ENCODE results near the gene NECAB3. TPM values are rescaled to one million over a fixed set of nuclear protein-coding genes. Genes with fewer than 3 reads are reported as not detected.
"Not testable (repeated sequence)": the region's sequence is repeated elsewhere in the genome, so short reads cannot be mapped to it uniquely, and the experiment has no call there.

Gene NECAB3
- total and polyA plus RNA-seq, 2 of the 4 experiments (the other 2 are of a cell fraction) = 8.6 to 28.4 TPM

- 88% methylated on average over 7 of the region's 11 CpGs; no CpG with 5 or more reads in 1 of the 2 experiments for WGBS, 2 experiments (ENCODE audit: extremely low coverage in 2 of 2, insufficient read length in 1 of 2)
- ChIA-PET CTCF (interaction anchor here (0.6 kb wide), 1 partner anchor 194 kb away, joined by 4 read pairs; no protein-coding TSS in a partner anchor), POLR2A (ENCODE audit: unreplicated experiment) (no interaction called here)
- TF ChIP-seq USF2 (IDR thresholded peaks at IDR 0.05; ENCODE audit: low read depth, low read length) (0 out of 2 replicates have a peak, but pooled peaks have one; percentile 3), RFX5 (IDR thresholded peaks at IDR 0.05; ENCODE audit: low read depth, low read length) (no peak)
- H3K4ac ChIP-seq (ENCODE audit: low read depth, low read length) = no peak overlapping the region
- no TSS peak for BruUV-seq (replicated peaks)
- H2AK9ac ChIP-seq (replicated peaks; ENCODE audit: low read depth, low read length, poor library complexity) = no peak overlapping the region
- no peak overlapping the region for H4K8ac ChIP-seq (ENCODE audit: low read depth in 2 of 2, low read length in 2 of 2)
- DNase-seq (peak; percentile 31), ATAC-seq (ENCODE audit: low read depth) (peak; percentile 8; the same call in 1 of the 2 replicates)
- no peaks in the 10 kb centered on the region for H3K79me1 ChIP-seq (ENCODE audit: low read depth in 1 of 2, low read length in 2 of 2)
- H2BK15ac ChIP-seq (ENCODE audit: low read depth, low read length) = no peak overlapping the region
- H3K27ac ChIP-seq (ENCODE audit: insufficient read depth, low read length) = no peak overlapping the region
- no peak overlapping the region for H4K5ac ChIP-seq (ENCODE audit: low read depth, low read length)
- no peak overlapping the region for H2AK5ac ChIP-seq (ENCODE audit: low read depth, low read length)
- H3K56ac ChIP-seq (ENCODE audit: extremely low read depth, insufficient read depth, low read length) = no peak overlapping the region
- H4K91ac ChIP-seq (ENCODE audit: insufficient read depth, low read depth, low read length) = no peak overlapping the region
- no peak overlapping the region for H2BK20ac ChIP-seq (ENCODE audit: low read depth, low read length)
- peaks cover 9% of the 10 kb centered on the region; the same call in 1 of the 2 replicates for H4K20me1 ChIP-seq (ENCODE audit: insufficient read depth, low read length)
- H3K9ac ChIP-seq (ENCODE audit: low read depth, low read length) = no peak overlapping the region
- no peak overlapping the region for H2BK5ac ChIP-seq (ENCODE audit: low read depth, low read length, poor library complexity, severe bottlenecking)
- intact Hi-C loops (cut with micrococcal nuclease) (no loop called here), in situ Hi-C loops (cut with MboI; ENCODE audit: low sequenced_read_pairs) (no loop called here), dilution Hi-C loops (cut with HindIII; ENCODE audit: low sequenced_read_pairs, unreplicated experiment) (no loop called here)
- H3K36me3 ChIP-seq (ENCODE audit: control insufficient read depth, insufficient read depth, low read length) = peaks cover 26% of the 10 kb centered on the region
- H2BK120ac ChIP-seq (ENCODE audit: low read depth, low read length) = no peak overlapping the region
- no peaks in the 10 kb centered on the region for H3K27me3 ChIP-seq (ENCODE audit: control insufficient read depth, insufficient read depth, low read length)
- no peaks in the 10 kb centered on the region for H3K9me3 ChIP-seq (ENCODE audit: control insufficient read depth, insufficient read depth, low read length)
- peaks cover 14% of the 10 kb centered on the region; the same call in 1 of the 2 replicates for H3K9me1 ChIP-seq (ENCODE audit: insufficient read depth, low read length)
- no peak overlapping the region for H3K4me3 ChIP-seq (ENCODE audit: insufficient read depth, low read depth, low read length)
- no peak overlapping the region for H3K4me2 ChIP-seq (ENCODE audit: low read depth, low read length)
- no peak overlapping the region for H3K18ac ChIP-seq (ENCODE audit: low read depth, low read length)
- H2AFZ ChIP-seq (replicated peaks; ENCODE audit: low read length, poor library complexity) = no peak overlapping the region
- H3K23ac ChIP-seq (ENCODE audit: low read depth, low read length) = no peak overlapping the region; the same call in 1 of the 2 replicates
- H3K14ac ChIP-seq (replicated peaks; ENCODE audit: low read depth, low read length) = no peak overlapping the region
- H3K4me1 ChIP-seq (ENCODE audit: control insufficient read depth, insufficient read depth, low read length) = 0 out of 2 replicates have a peak, but pooled peaks cover 3% of the 10 kb centered on the region
Observed at GRCh38 chr20:33647603-33648395, 26.4 kb downstream of the NECAB3 start.

GRCh38 chr20:33646959-33647602 lies 27.1 kb downstream of the NECAB3 start:
- H3K79me1 ChIP-seq (ENCODE audit: low read depth in 1 of 2, low read length in 2 of 2); H4K5ac ChIP-seq (ENCODE audit: low read depth, low read length); H2BK15ac ChIP-seq (ENCODE audit: low read depth, low read length); intact Hi-C loops (cut with micrococcal nuclease); H3K4me2 ChIP-seq (ENCODE audit: low read depth, low read length); H2AK5ac ChIP-seq (ENCODE audit: low read depth, low read length); H3K4ac ChIP-seq (ENCODE audit: low read depth, low read length); H3K27ac ChIP-seq (ENCODE audit: insufficient read depth, low read length); dilution Hi-C loops (cut with HindIII; ENCODE audit: low sequenced_read_pairs, unreplicated experiment); ATAC-seq (ENCODE audit: low read depth); H3K23ac ChIP-seq (ENCODE audit: low read depth, low read length); POLR2A ChIA-PET (ENCODE audit: unreplicated experiment); H3K4me1 ChIP-seq (ENCODE audit: control insufficient read depth, insufficient read depth, low read length); BruUV-seq (replicated peaks); H3K4me3 ChIP-seq (ENCODE audit: insufficient read depth, low read depth, low read length); H2AFZ ChIP-seq (replicated peaks; ENCODE audit: low read length, poor library complexity); H3K9me3 ChIP-seq (ENCODE audit: control insufficient read depth, insufficient read depth, low read length); H3K9ac ChIP-seq (ENCODE audit: low read depth, low read length); H3K18ac ChIP-seq (ENCODE audit: low read depth, low read length); H3K56ac ChIP-seq (ENCODE audit: extremely low read depth, insufficient read depth, low read length); H4K91ac ChIP-seq (ENCODE audit: insufficient read depth, low read depth, low read length); H4K20me1 ChIP-seq (ENCODE audit: insufficient read depth, low read length); H4K8ac ChIP-seq (ENCODE audit: low read depth in 2 of 2, low read length in 2 of 2); H2AK9ac ChIP-seq (replicated peaks; ENCODE audit: low read depth, low read length, poor library complexity); DNase-seq; H3K27me3 ChIP-seq (ENCODE audit: control insufficient read depth, insufficient read depth, low read length); H2BK20ac ChIP-seq (ENCODE audit: low read depth, low read length); H2BK5ac ChIP-seq (ENCODE audit: low read depth, low read length, poor library complexity, severe bottlenecking); H2BK120ac ChIP-seq (ENCODE audit: low read depth, low read length); H3K14ac ChIP-seq (replicated peaks; ENCODE audit: low read depth, low read length); in situ Hi-C loops (cut with MboI; ENCODE audit: low sequenced_read_pairs): not testable (repeated sequence)
- peaks cover 14% of the 10 kb centered on the region; the same call in 1 of the 2 replicates for H3K9me1 ChIP-seq (ENCODE audit: insufficient read depth, low read length)
- no CpG with 5 or more reads among the region's 14 CpGs for WGBS, 2 experiments (ENCODE audit: extremely low coverage in 2 of 2, insufficient read length in 1 of 2)
- H3K36me3 ChIP-seq (ENCODE audit: control insufficient read depth, insufficient read depth, low read length) = peaks cover 27% of the 10 kb centered on the region
- CTCF ChIA-PET = interaction anchor here (0.6 kb wide), 1 partner anchor 194 kb away, joined by 4 read pairs; no protein-coding TSS in a partner anchor

Measured in IMR-90 (cell line).